Superior temporal gyrus (tissue), 1 donor: ENCODE results near the gene OR4K15.
"Not testable (repeated sequence)": the region's sequence is repeated elsewhere in the genome, so short reads cannot be mapped to it uniquely, and the experiment has no call there.

Experiments used
- DNase-seq: peaks from one replicate; pipeline ENCODE4 v3.0.0-alpha.2; 2016; ENCODE audit errors: extremely low spot score

Gene OR4K15

GRCh38 chr14:19975291-19975690 is at the start of gene OR4K15:
Gene OR4K15 (plus strand): TSS chr14:19975591. CDS start chr14:19975591, 0 bp downstream.
- DNase-seq = no peak

GRCh38 chr14:19930617-19931016 is 44.8 kb upstream of the OR4K15 start, which contains the start of gene OR4K1:
Gene OR4K1 (plus strand): TSS chr14:19930917. CDS start chr14:19935667, 4,750 bp downstream.
- no peak for DNase-seq

DNA sequence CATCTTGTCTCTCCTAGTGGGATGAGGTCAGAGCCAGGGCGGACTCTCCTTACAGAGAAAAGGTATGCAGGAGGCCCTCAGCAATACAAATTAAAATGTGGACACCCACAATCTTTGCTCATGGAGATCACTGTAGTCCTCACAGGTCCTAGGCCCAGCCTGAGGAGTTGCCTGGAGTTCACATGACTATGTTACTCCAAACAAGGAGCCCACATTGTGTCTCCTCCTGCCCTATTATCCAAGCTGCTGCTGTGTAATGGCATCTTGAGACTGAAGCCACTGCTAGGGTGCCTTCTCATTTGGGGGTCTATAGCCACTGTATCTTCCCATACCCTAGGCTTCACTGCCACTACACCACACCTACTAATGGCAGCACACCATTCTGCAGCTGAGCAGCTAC is 33.7 kb upstream of the OR4K15 start:
- DNase-seq = no peak

DNA sequence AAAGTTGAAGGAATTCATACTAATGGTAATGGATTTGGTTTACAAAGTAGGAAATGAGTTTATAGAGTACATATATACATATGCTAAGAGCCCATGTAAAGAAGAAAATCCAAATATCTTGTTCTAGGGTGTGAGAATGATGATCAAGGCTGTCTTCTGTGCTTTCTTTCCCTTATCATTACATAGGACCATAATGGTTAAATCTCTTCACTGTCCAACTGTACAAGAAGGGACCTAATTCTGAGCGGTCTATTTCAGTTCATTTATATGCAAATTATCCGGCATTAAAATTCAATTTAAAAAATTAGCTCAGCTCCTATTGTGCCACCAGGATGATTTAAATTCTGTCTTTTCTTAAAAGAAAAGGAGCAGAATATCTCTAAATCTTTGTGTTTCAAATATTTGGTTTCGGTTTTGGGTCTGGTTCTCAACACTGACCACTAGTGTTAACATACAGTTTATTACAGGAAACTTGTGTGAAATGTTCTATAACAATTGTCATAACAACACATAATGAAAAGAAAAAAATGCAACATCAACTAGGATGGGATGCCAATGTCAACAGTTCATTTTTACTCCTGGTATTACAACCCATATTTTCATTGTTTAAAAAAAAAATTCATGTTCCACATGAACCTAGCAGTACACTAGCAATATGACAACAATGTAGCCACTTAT is 27.8 kb upstream of the OR4K15 start:
- no peak for DNase-seq

DNA sequence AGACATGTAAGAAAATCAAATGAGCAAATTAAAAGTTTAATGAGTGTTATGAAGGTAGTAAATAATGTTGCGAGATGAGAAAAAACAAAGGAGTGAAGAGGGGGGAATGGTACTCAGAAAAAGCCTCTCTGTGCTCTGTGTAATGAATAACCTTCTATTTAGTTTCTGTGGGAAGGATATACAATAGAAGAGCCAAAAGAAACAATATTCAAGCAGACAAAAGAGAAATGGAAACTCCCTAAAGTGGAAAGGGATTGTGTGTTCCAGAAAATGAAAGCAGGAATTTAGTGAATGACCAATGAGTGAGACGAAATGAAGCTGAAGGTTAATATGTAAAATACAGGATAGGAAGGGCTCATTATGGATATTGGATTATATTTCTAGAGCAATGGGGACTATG is 26.2 kb upstream of the OR4K15 start:
- DNase-seq = no peak

DNA sequence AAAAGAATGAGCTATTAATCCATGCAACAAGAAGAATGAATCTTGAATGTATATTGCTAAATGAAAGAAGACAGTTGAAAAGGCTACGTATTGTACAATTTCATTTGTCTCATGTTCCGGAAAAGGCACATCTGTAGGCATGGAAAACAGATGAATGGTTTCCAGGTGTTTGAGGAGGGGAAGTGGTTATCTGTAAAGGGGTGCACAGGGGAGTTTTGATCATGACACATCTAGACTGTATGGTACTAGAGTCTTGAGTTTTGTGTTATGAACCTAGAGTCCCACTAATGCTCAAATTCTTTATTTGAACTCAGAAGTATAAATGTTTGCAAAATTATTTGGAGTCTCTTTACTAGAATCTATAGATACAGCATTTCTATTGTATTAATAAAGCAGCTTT is 5.7 kb upstream of the OR4K15 start:
- not testable (repeated sequence) for DNase-seq

DNA sequence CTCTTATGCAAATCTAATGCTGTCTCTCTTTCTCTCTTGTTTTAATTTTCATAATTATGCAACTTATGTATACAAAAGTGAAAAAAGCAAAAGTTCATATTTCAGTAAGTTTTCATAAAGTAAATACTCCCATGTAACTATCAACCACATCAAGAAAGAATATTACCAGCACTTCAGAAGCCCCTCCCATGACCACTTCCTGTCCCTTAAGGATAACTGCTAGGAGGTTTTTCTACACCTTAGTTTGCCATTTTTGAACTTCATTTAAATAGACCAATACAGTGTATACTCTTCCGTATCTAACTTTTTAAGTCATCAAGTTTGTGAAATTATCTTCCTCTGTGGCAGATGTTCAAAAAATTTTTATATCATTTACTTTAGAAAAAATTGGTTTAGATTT is 547 bp upstream of the OR4K15 start:
- DNase-seq = no peak

DNA sequence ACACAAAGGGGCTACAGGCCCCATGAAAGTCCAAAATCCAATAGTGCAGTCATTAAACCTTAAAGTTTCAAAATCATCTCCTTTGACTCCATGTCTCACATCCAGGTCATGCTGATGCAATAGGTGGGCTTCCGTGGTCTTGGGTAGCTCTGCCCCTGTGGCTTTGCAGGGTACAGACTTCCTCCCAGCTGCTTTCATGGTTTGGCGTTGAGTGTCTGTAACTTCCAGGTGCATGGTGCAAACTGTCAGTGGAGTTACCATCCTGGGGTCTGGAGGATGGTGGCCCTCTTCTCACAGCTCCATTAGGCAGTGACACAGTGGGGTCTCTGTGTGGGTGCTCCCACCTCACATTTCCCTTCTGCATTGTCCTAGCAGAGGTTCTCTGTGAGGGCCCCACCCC is 18.0 kb downstream of the OR4K15 start:
- no peak for DNase-seq

GRCh38 chr14:20001863-20002262 is 26.5 kb downstream of the OR4K15 start, which contains the start of gene OR4Q2:
Gene OR4Q2 (plus strand): TSS chr14:20002163.
- DNase-seq = no peak

DNA sequence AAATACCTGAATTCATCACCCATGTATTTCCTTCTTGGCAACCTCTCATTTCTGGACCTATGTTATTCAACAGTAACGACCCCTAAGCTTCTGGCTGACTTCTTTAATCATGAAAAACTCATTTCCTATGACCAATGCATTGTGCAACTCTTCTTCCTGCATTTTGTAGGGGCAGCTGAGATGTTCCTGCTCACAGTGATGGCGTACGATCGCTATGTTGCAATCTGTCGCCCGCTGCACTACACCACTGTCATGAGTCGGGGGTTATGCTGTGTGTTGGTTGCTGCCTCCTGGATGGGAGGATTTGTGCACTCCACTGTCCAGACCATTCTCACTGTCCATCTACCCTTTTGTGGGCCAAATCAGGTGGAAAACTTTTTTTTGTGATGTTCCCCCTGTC is 26.9 kb downstream of the OR4K15 start:
- no peak for DNase-seq

DNA sequence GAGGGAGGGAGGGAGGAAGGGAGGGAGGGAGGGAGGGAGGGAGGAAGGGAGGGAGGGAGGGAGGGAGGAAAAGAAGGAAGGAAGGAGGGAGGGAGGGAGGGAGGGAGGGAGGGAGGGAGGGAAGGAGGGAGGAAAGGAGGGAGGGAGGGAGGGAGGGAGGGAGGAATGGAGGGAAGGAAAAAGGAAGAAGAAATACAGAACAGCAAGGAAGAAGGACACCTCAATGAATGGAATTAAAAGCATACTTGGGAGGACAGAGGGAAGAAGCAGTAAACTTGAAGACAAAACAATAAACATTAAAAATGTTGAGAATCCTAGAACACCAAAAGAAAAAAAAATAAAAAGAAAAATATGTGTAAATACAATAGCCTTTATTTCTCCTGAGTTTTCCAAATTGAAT is 32.8 kb downstream of the OR4K15 start:
- DNase-seq = no peak

DNA sequence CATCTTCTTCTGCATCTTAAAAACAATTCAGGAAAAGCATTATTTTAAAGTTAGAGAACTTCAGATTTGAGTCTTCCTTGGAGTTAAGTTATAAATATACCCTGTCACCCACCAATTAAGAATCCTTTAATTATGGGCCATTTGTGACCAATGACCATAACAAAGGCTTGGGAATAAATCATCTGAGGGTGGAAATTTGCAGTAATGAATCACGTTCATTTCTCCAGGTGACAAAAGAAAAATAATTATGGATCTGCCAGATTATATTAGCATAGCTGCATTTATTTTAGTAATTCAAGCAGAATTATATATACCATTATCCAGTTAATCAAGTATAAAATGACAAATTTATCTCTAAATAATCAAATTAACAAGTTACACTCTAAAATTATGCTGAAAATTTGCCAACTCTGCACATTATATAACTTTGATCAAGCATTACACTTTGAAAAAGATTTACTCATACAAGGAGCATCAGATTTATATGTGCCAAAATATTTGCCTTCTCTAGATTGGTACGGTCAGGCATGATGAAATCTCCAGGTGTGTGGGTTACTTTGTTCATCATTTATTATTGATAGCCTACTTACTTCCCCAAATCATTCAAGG is 44.0 kb downstream of the OR4K15 start, which contains the start of gene OR4K14:
OR4K14 (minus strand) TSS at position 51 of the 609 bp plus-strand sequence. CDS start 4,114 bp downstream, outside the sequence.
- DNase-seq = no peak
